ENCODE data around the gene PAQR4. TPM values are rescaled to one million over a fixed set of nuclear protein-coding genes. Genes with fewer than 3 reads are reported as not detected.

The PAQR4 gene
- total and polyA plus RNA-seq, 2 of the 13 experiments (the other 11 are each of a cell fraction or from before 2014, with no cell fraction given), result 15.9 to 24.8 TPM

- TF ChIP-seq CTCF (CRISPR knock-in tag; IDR thresholded peaks at IDR 0.05) (peak; percentile 30), ZZZ3 (CRISPR knock-in tag; IDR thresholded peaks at IDR 0.05; ENCODE audit: borderline replicate concordance) (peak; percentile 94), MAFG (CRISPR knock-in tag; IDR thresholded peaks at IDR 0.05) (no peak), SOX6 (IDR thresholded peaks at IDR 0.05) (no peak), SOX6 (CRISPR knock-in tag; IDR thresholded peaks at IDR 0.05) (peak; percentile 77), SSRP1 (CRISPR knock-in tag; IDR thresholded peaks at IDR 0.05) (no peak), KMT2B (CRISPR knock-in tag; IDR thresholded peaks at IDR 0.05) (peak; percentile 90), CENPBD1 (CRISPR knock-in tag; IDR thresholded peaks at IDR 0.05; ENCODE audit: borderline replicate concordance, low read depth) (peak; percentile 91; the same call in 1 of the 2 replicates), BORCS8-MEF2B (CRISPR knock-in tag; IDR thresholded peaks at IDR 0.05) (peak; percentile 97), ATF5 (CRISPR knock-in tag; IDR thresholded peaks at IDR 0.05; ENCODE audit: low read depth) (no peak), MIER3 (CRISPR knock-in tag; IDR thresholded peaks at IDR 0.05; ENCODE audit: borderline replicate concordance) (peak; percentile 58; the same call in 1 of the 2 replicates), MAFF (IDR thresholded peaks at IDR 0.05; ENCODE audit: low read depth, low read length) (no peak), BCLAF1 (IDR thresholded peaks at IDR 0.05) (no peak), ZKSCAN8 (CRISPR knock-in tag; IDR thresholded peaks at IDR 0.05; ENCODE audit: borderline replicate concordance) (peak; percentile 91; the same call in 1 of the 2 replicates), AGO2 (optimal IDR thresholded peaks at IDR 0.05; ENCODE audit: low read depth, low read length) (peak; percentile 66), MAFK (conservative IDR thresholded peaks at IDR 0.05 in 1 of 2, IDR thresholded peaks at IDR 0.05 in 1 of 2; ENCODE audit: low read length in 2 of 2) (no peak), ZNF180 (CRISPR knock-in tag; IDR thresholded peaks at IDR 0.05; ENCODE audit: borderline replicate concordance, low read depth) (no peak; the same call in 1 of the 2 replicates), JUN (CRISPR knock-in tag; IDR thresholded peaks at IDR 0.05) (0 out of 2 replicates have a peak, but pooled peaks have one; percentile 33), ZNF280D (CRISPR knock-in tag; IDR thresholded peaks at IDR 0.05) (peak; percentile 83; the same call in 1 of the 2 replicates), NR1H2 (CRISPR knock-in tag; IDR thresholded peaks at IDR 0.05; ENCODE audit: borderline replicate concordance, low read depth) (no peak)
Measured at GRCh38 chr16:2968738-2969544, at the start of gene PAQR4 (continued).
